Activated CD8-positive, alpha-beta T cell treated with anti-CD3 and anti-CD28 coated beads for 36 hours (primary cell): ENCODE results near the gene HOXB5. TPM values are rescaled to one million over a fixed set of nuclear protein-coding genes. Genes with fewer than 3 reads are reported as not detected.
A peak's percentile ranks its signal among the peaks of the same experiment; 100 is the strongest.

Experiments used
- ATAC-seq: fragments of 200-7000 bp; cut with Tn5 transposase; one replicate; pipeline ENCODE4 v1.10.0; 2021; ENCODE audit warnings: mild to moderate bottlenecking, moderate library complexity
- CTCF ChIA-PET: fragments of 350-600 bp; sonication (Branson Sonifier 250); formaldehyde crosslinking; loops from one replicate; lab custom pipeline; 2021; ENCODE audit warnings: antibody characterized with exemption; lab: Charles Lee
- POLR2A ChIA-PET: fragments of 350-600 bp; sonication (Branson Sonifier 250); formaldehyde crosslinking; loops from one replicate; lab custom pipeline; 2021; ENCODE audit warnings: antibody characterized with exemption; lab: Charles Lee
- DNase-seq: peaks from one replicate; pipeline ENCODE4 v3.0.0-alpha.2; 2020
- H3K27ac Mint-ChIP-seq: one replicate; pipeline ENCODE4 v1.8.0; 2021; ENCODE audit warnings: mild to moderate bottlenecking, mixed read lengths
- H3K27me3 Mint-ChIP-seq: one replicate; pipeline ENCODE4 v1.8.0; 2021; ENCODE audit warnings: mixed read lengths
- H3K36me3 Mint-ChIP-seq: one replicate; pipeline ENCODE4 v1.8.0; 2021; ENCODE audit warnings: low read depth, mixed read lengths
- H3K4me1 Mint-ChIP-seq: one replicate; pipeline ENCODE4 v1.8.0; 2021; ENCODE audit warnings: low read depth, mixed read lengths
- H3K4me3 Mint-ChIP-seq: one replicate; pipeline ENCODE4 v1.8.0; 2021; ENCODE audit warnings: mild to moderate bottlenecking, moderate library complexity, mixed read lengths
- H3K9me3 Mint-ChIP-seq: one replicate; pipeline ENCODE4 v1.8.0; 2021; ENCODE audit warnings: mixed read lengths
- CTCF ChIP-seq: fragments of 200-600 bp; IDR thresholded peaks from one replicate; pipeline ENCODE4 v1.8.0; 2022; ENCODE audit warnings: antibody characterized with exemption, mild to moderate bottlenecking
- intact Hi-C: fragments of 100-400 bp; cut with micrococcal nuclease; formaldehyde crosslinking; loops from one replicate; pipeline ENCODE4 v1.10.0; 2022
- microRNA-seq: library from miRNA; unstranded; fragments of <30 nt; microRNA quantifications from one replicate; pipeline ENCODE4 v1.2.0, GENCODE V29; 2022; ENCODE audit warnings: borderline microRNAs expressed, borderline replicate concordance
- total RNA-seq, 2 experiments: library from RNA; stranded (reverse); gene quantifications; one replicate each; pipeline ENCODE4 v1.2.3, GENCODE V29; 2021

The HOXB5 gene
- total RNA-seq, 2 experiments from 2014 or later: not detected

GRCh38 chr17:48541577-48542113, 51.9 kb downstream of the HOXB5 start:
- Mint-ChIP-seq H3K9me3 (no peaks in the 10 kb centered on the region), H3K36me3 (peaks cover 9% of the 10 kb centered on the region), H3K4me1 (peaks cover 19% of the 10 kb centered on the region), H3K27ac (peak overlapping the region; percentile 97), H3K27me3 (peaks cover 1% of the 10 kb centered on the region), H3K4me3 (peak overlapping the region; percentile 85)
- ATAC-seq (peak; percentile 32), DNase-seq (peak; percentile 41)
- CTCF ChIA-PET: interaction anchor here (1.0 to 2.0 kb wide), 4 partner anchors 28 to 189 kb away, joined by 3 to 9 read pairs (median 4); no protein-coding TSS in a partner anchor
- intact Hi-C loops: loop anchor here (5.0 kb wide), 1 partner anchor 39 kb away; no protein-coding TSS in a partner anchor
- TF ChIP-seq CTCF: no peak
- POLR2A ChIA-PET: interaction anchor here (0.6 to 1.9 kb wide), 8 partner anchors 15 to 349 kb away, joined by 3 to 5 read pairs (median 4); no protein-coding TSS in a partner anchor

Small RNAs within 50 kb of the gene (microRNA-seq; reads per million reads assigned to microRNA genes)
- not detected for gene MIR196A1

Other genes with a start within 250 kb of the HOXB5 start
- gene SKAP1, start 163.6 kb downstream of the HOXB5 start, total RNA-seq: 10 to 100 TPM; 73.9 to 81.3 TPM
- not detected for gene HOXB1, start 62.8 kb downstream of the HOXB5 start, total RNA-seq
- gene HOXB2, start 48.7 kb downstream of the HOXB5 start, total RNA-seq: 10 to 100 TPM; 12.6 to 13.0 TPM
- gene HOXB4, start 15.4 kb downstream of the HOXB5 start, total RNA-seq: 1 to 10 TPM; 1.7 to 2.0 TPM
- gene HOXB3, start 3.5 kb downstream of the HOXB5 start, total RNA-seq: 1 to 10 TPM; 1.4 to 2.0 TPM
- not detected for gene HOXB6, start 11.2 kb upstream of the HOXB5 start, total RNA-seq
- gene HOXB7, start 17.2 kb upstream of the HOXB5 start, total RNA-seq: 1 to 10 TPM in 1 of 2 experiments, under 1 TPM in 1; 0.50 to 1.0 TPM
- not detected for gene HOXB8, start 21.5 kb upstream of the HOXB5 start, total RNA-seq
- 1 to 10 TPM; 6.9 to 7.0 TPM for gene HOXB9, start 32.6 kb upstream of the HOXB5 start, total RNA-seq
- not detected for gene PRAC1, start 128.7 kb upstream of the HOXB5 start, total RNA-seq
- not detected for gene PRAC2, start 129.4 kb upstream of the HOXB5 start, total RNA-seq
- not detected for gene HOXB13, start 135.0 kb upstream of the HOXB5 start, total RNA-seq
- not detected for gene TTLL6, start 223.4 kb upstream of the HOXB5 start, total RNA-seq
- 10 to 100 TPM; 69.2 to 73.1 TPM for gene CALCOCO2, start 237.3 kb upstream of the HOXB5 start, total RNA-seq